ENCODE data around the gene U2AF2. TPM values are rescaled to one million over a fixed set of nuclear protein-coding genes. Genes with fewer than 3 reads are reported as not detected.

U2AF2 gene
- polyA plus RNA-seq, 2 of the 4 experiments (the other 2 are of a cell fraction), result 157 to 302 TPM

GRCh38 chr19:55641426-55642152, 13.2 kb upstream of the U2AF2 start:
- TF ChIP-seq RCOR1 (IDR thresholded peaks at IDR 0.05; ENCODE audit: low read depth, low read length) (no peak), BCL3 (IDR thresholded peaks at IDR 0.05) (0 out of 3 replicates have a peak, but pooled peaks have one; percentile 20), PBX3 (IDR thresholded peaks at IDR 0.05) (peak; percentile 72), HOXB13 (CRISPR knock-in tag; IDR thresholded peaks at IDR 0.05; ENCODE audit: low read depth) (no peak), CEBPB (IDR thresholded peaks at IDR 0.05) (no peak), CBX2 (IDR thresholded peaks at IDR 0.05; ENCODE audit: borderline replicate concordance, low read depth) (no peak), POLR2A (IDR thresholded peaks at IDR 0.05; ENCODE audit: low read length) (peak; percentile 2; the same call in 1 of the 2 replicates)
- H3K4me2 ChIP-seq, result peak overlapping the region; percentile 100
- DNase-seq (ENCODE audit: low read depth in 1 of 2, low spot score in 1 of 2) (peak; percentile 63 to 68), ATAC-seq (peak; percentile 14 to 23), FAIRE-seq (no peak)
- 3% methylated on average over 24 of the region's 25 CpGs for WGBS (ENCODE audit: missing lambda C conversion rate)
- H3K4me3 ChIP-seq, result peak overlapping the region; percentile 63
- CTCF ChIA-PET, result interaction anchor here (1.9 to 6.3 kb wide), 4 partner anchors 9 to 137 kb away, joined by 5 to 70 read pairs (median 16); no protein-coding TSS in a partner anchor
- no peaks in the 10 kb centered on the region for H3K9me3 ChIP-seq
- peaks cover 29% of the 10 kb centered on the region for H3K4me1 ChIP-seq
- peak overlapping the region; percentile 92 to 97 for H3K27ac ChIP-seq
- POLR2A ChIA-PET, result interaction anchor here (0.6 to 4.1 kb wide), 4 partner anchors 9 to 406 kb away, joined by 3 to 25 read pairs (median 4); partner anchors contain the start of gene U2AF2

GRCh38 chr19:55642153-55643002, 12.5 kb upstream of the U2AF2 start:
- H3K27ac ChIP-seq, result peak overlapping the region; percentile 92 to 97
- H3K4me3 ChIP-seq, result peak overlapping the region; percentile 63
- ChIA-PET CTCF (interaction anchor here (1.3 to 6.3 kb wide), 5 partner anchors 9 to 138 kb away, joined by 3 to 70 read pairs (median 11); no protein-coding TSS in a partner anchor), POLR2A (interaction anchor here (0.6 to 4.1 kb wide), 4 partner anchors 10 to 479 kb away, joined by 3 to 25 read pairs (median 4); partner anchors contain the start of genes U2AF2 and ZNF787)
- peak overlapping the region; percentile 100 for H3K4me2 ChIP-seq
- TF ChIP-seq RFX5 (IDR thresholded peaks at IDR 0.05) (no peak), E2F6 (IDR thresholded peaks at IDR 0.05; ENCODE audit: borderline replicate concordance, low read depth) (peak; percentile 43; the same call in 1 of the 2 replicates), POLR2A (IDR thresholded peaks at IDR 0.05; ENCODE audit: low read length) (peak; percentile 20; the same call in 1 of the 2 replicates), GATA3 (IDR thresholded peaks at IDR 0.05; ENCODE audit: borderline replicate concordance) (0 out of 2 replicates have a peak, but pooled peaks have one; percentile 0), CBX2 (IDR thresholded peaks at IDR 0.05; ENCODE audit: borderline replicate concordance, low read depth) (no peak), PBX3 (IDR thresholded peaks at IDR 0.05) (peak; percentile 46; the same call in 1 of the 2 replicates)
- H3K9me3 ChIP-seq, result no peaks in the 10 kb centered on the region
- WGBS (ENCODE audit: missing lambda C conversion rate), result 49% methylated on average over 44 of the region's 65 CpGs
- ATAC-seq (peak in 1 of 2 experiments; percentile 6; a peak in 3 of 6 replicates), FAIRE-seq (no peak), DNase-seq (ENCODE audit: low read depth in 1 of 2, low spot score in 1 of 2) (no peak)
- H3K4me1 ChIP-seq, result peaks cover 35% of the 10 kb centered on the region

- Histone ChIP-seq H3K4me1 (peaks cover 38% of the 10 kb centered on the region), H3K27ac (peak within 1 kb of the TSS; percentile 92 to 97), H3K9me3 (no peaks in the 10 kb centered on the region), H3K4me2 (peak within 1 kb of the TSS; percentile 100), H3K4me3 (peak within 1 kb of the TSS; percentile 63)
- ATAC-seq (peak; percentile 45 to 65), DNase-seq (ENCODE audit: low read depth in 1 of 2, low spot score in 1 of 2) (peak; percentile 86 to 97), FAIRE-seq (no peak)
- WGBS (ENCODE audit: missing lambda C conversion rate), result 8% methylated on average over 42 of the region's 56 CpGs
- ChIA-PET POLR2A (interaction anchor here (1.0 to 4.1 kb wide), 3 partner anchors 11 to 39 kb away, joined by 4 to 25 read pairs (median 4); partner anchors contain the start of gene U2AF2), CTCF (interaction anchor here (1.3 to 6.3 kb wide), 5 partner anchors 10 to 139 kb away, joined by 3 to 70 read pairs (median 11); no protein-coding TSS in a partner anchor)
- peak; percentile 82 to 97; a peak in 4 of 5 replicates for TF ChIP-seq JUN (IDR thresholded peaks at IDR 0.05)
- peak; percentile 94 for TF ChIP-seq MAZ (IDR thresholded peaks at IDR 0.05; ENCODE audit: borderline replicate concordance, low read depth, low read length)
- TF ChIP-seq BCL3 (IDR thresholded peaks at IDR 0.05), result peak; percentile 38; the same call in 1 of the 3 replicates
- TF ChIP-seq MYC (IDR thresholded peaks at IDR 0.05; ENCODE audit: borderline replicate concordance, low read length), result peak; percentile 69
- TF ChIP-seq SMC3 (IDR thresholded peaks at IDR 0.05), result no peak
- peak; percentile 45 for TF ChIP-seq POLR2A (IDR thresholded peaks at IDR 0.05; ENCODE audit: low read length)
- no peak for TF ChIP-seq TFCP2L1 (CRISPR knock-in tag; IDR thresholded peaks at IDR 0.05)
- TF ChIP-seq KDM5A (IDR thresholded peaks at IDR 0.05), result peak; percentile 89
- TF ChIP-seq MAX (IDR thresholded peaks at IDR 0.05), result peak; percentile 93
- TF ChIP-seq ZFP36 (IDR thresholded peaks at IDR 0.05; ENCODE audit: borderline replicate concordance, partially characterized antibody), result peak; percentile 50
- peak; percentile 93 for TF ChIP-seq PBX3 (IDR thresholded peaks at IDR 0.05)
These were observed 11.6 kb upstream of the U2AF2 start, which contains the start of gene ZNF581 for GRCh38 chr19:55643003-55643886. Gene ZNF581 (plus strand): TSS chr19:55643649. CDS start chr19:55644572, 923 bp downstream.
